ENCODE data around the gene NXPH4. TPM values are rescaled to one million over a fixed set of nuclear protein-coding genes. Genes with fewer than 3 reads are reported as not detected.

Gene NXPH4
- total RNA-seq = 1 to 10 TPM in 2 of 6 experiments, under 1 TPM in 1, not detected in 3; 0.87 to 1.5 (median 1.2) TPM
- long read RNA-seq = 0 reads

- H3K9me3 ChIP-seq = no peaks in the 10 kb centered on the region
- H3K36me3 ChIP-seq = peaks cover 0 to 17% (median 4%) of the 10 kb centered on the region in 4 donors
- WGBS (ENCODE audit: insufficient coverage, low coverage, low lambda C conversion rate, missing lambda C conversion rate) = 8% methylated on average over 5 of the region's 102 CpGs
- no peak within 1 kb of the TSS for H3K27ac ChIP-seq
- H3K27me3 ChIP-seq = peaks cover 0 to 7% of the 10 kb centered on the region in 2 donors
- H3K4me1 ChIP-seq = peaks cover 0 to 14% (median 0%) of the 10 kb centered on the region in 4 donors
- peak within 1 kb of the TSS in 2 of 3 donors; percentile 20 to 31 for H3K4me3 ChIP-seq
- peak in 1 of 3 donors; percentile 53 for DNase-seq
- TF ChIP-seq POLR2A (IDR thresholded peaks at IDR 0.05) = no peak
- intact Hi-C loops (cut with DNase I) = no loop called here
- peak in 1 of 4 donors; percentile 1 for ATAC-seq
These were observed at the start of gene NXPH4 for GRCh38 chr12:57216014-57216911. Gene NXPH4 (plus strand): TSS chr12:57216794. CDS start chr12:57216970, 176 bp downstream.

GRCh38 chr12:57166971-57167371 lies 49.6 kb upstream of the NXPH4 start:
- intact Hi-C loops (cut with DNase I) = no loop called here

DNA sequence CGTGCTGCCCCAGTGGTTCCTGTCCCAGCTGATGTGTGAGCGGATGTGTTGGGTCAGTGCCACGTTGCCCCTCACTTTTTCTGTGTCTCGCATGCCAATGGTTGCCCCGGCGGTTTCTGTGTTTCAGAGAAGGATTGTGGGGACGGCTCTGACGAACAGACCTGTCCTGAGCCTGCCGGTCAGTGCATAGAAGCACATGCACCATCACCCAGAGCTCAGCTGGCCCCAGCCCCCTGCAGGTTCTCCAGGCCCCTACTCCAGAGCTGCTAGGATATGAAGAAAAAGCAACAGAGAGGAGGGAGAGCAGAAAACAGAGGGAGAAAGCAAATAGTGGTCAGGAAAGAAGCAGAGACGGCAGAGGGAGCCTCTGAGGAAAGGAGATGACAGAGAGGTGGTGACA lies 48.5 kb upstream of the NXPH4 start:
- no peaks in the 10 kb centered on the region for H3K4me1 ChIP-seq
- ATAC-seq (no peak), DNase-seq (no peak)
- no peaks in the 10 kb centered on the region for H3K9me3 ChIP-seq
- H3K36me3 ChIP-seq = peaks cover 0 to 93% (median 55%) of the 10 kb centered on the region in 4 donors
- 82% methylated on average over 7 of the region's 10 CpGs for WGBS (ENCODE audit: insufficient coverage, low coverage, low lambda C conversion rate, missing lambda C conversion rate)
- TF ChIP-seq CTCF (IDR thresholded peaks at IDR 0.05) (no peak), POLR2A (IDR thresholded peaks at IDR 0.05) (no peak)
- intact Hi-C loops (cut with DNase I) = no loop called here
- no peak overlapping the region for H3K4me3 ChIP-seq
- no peaks in the 10 kb centered on the region for H3K27me3 ChIP-seq
- H3K27ac ChIP-seq = no peak overlapping the region

More at GRCh38 chr12:57166971-57167371, 49.6 kb upstream of the NXPH4 start:
- TF ChIP-seq POLR2A (IDR thresholded peaks at IDR 0.05) (no peak), CTCF (IDR thresholded peaks at IDR 0.05) (no peak)
- no peak for ATAC-seq
- WGBS (ENCODE audit: insufficient coverage, low coverage, low lambda C conversion rate, missing lambda C conversion rate) = 51% methylated on average over 6 of the region's 10 CpGs
- no peaks in the 10 kb centered on the region for H3K9me3 ChIP-seq
- H3K27ac ChIP-seq = no peak overlapping the region
- H3K27me3 ChIP-seq = no peaks in the 10 kb centered on the region
- H3K4me1 ChIP-seq = no peaks in the 10 kb centered on the region
- DNase-seq = no peak
- H3K4me3 ChIP-seq = no peak overlapping the region
- peaks cover 0 to 94% (median 56%) of the 10 kb centered on the region in 4 donors for H3K36me3 ChIP-seq

- WGBS (ENCODE audit: insufficient coverage, low coverage, low lambda C conversion rate, missing lambda C conversion rate) = 81% methylated on average over 10 of the region's 23 CpGs
- H3K27ac ChIP-seq = no peak overlapping the region
- no peak for DNase-seq
- no peaks in the 10 kb centered on the region for H3K4me1 ChIP-seq
- no peak overlapping the region for H3K4me3 ChIP-seq
- TF ChIP-seq POLR2A (IDR thresholded peaks at IDR 0.05) = no peak
- TF ChIP-seq CTCF (IDR thresholded peaks at IDR 0.05) = no peak
- intact Hi-C loops (cut with DNase I) = no loop called here
- H3K36me3 ChIP-seq = peaks cover 0 to 92% (median 59%) of the 10 kb centered on the region in 4 donors
- no peak for ATAC-seq
- H3K9me3 ChIP-seq = no peaks in the 10 kb centered on the region
- no peaks in the 10 kb centered on the region for H3K27me3 ChIP-seq
These were observed 47.4 kb upstream of the NXPH4 start for GRCh38 chr12:57169046-57169795.

Data from right lobe of liver (tissue), 6 donors.